K562 (cell line): ENCODE measurements around the gene MPP7. TPM values are rescaled to one million over a fixed set of nuclear protein-coding genes. Genes with fewer than 3 reads are reported as not detected.

Source experiments
- ATAC-seq: fragments of 200-7000 bp; cut with Tn5 transposase; 3 replicates; pipeline ENCODE4 v1.9.1; 2020; ENCODE audit warnings: moderate library complexity
- BruUV-seq: library from RNA; stranded (reverse); fragments of 400-500 nt; replicated peaks from 2 replicates; lab custom pipeline; 2021; lab: Mats Ljungman, UMichigan
- CTCF ChIA-PET: fragments of 300-600 bp; formaldehyde crosslinking; extraction: SDS; loops from one replicate; lab custom pipeline; 2021; ENCODE audit warnings: low intra/inter-chr PET ratio; lab: Yijun Ruan, JAX
- POLR2A ChIA-PET: fragments of 300-600, 350-650 bp; sonication (Branson Sonifier 250); formaldehyde crosslinking; extraction: SDS; loops from one replicate; lab custom pipeline; 2021; ENCODE audit warnings: antibody characterized with exemption, inconsistent platforms; lab: Yijun Ruan, JAX
- DNase-seq, 4 experiments: peaks; one replicate each; pipeline versions ENCODE4 v3.0.0 to v3.0.0-alpha.2; 2011 to 2018; ENCODE audit warnings: low spot score in 3 of 4, mixed read lengths in 3 of 4; ENCODE audit errors: extremely low read depth in 1 of 4
- FAIRE-seq: peaks from 2 replicates; lab custom pipeline; 2011; peaks lifted over from hg19 to GRCh38; lab: Jason Lieb, UNC
- H2AFZ ChIP-seq: 2 replicates; pipeline ENCODE4 v1.6.0; 2011; ENCODE audit warnings: low read depth, low read length, control low read depth, inconsistent platforms
- H3K27ac ChIP-seq: fragments of 200-600 bp; 3 replicates; pipeline ENCODE4 v1.8.0; 2011; ENCODE audit warnings: low read depth, mild to moderate bottlenecking, control low read depth, inconsistent platforms, low read length, moderate library complexity, mixed read lengths; ENCODE audit errors: extremely low read depth
- H3K27me3 ChIP-seq, 2 experiments: fragments of 300-600 bp in 1 of 2; 2 replicates in 1 of 2; 3 replicates in 1 of 2; pipeline versions ENCODE4 v1.6.0 to v1.8.0; 2011; ENCODE audit warnings: inconsistent platforms in 2 of 2, low read length in 2 of 2, mild to moderate bottlenecking in 1 of 2, mixed read lengths in 1 of 2, moderate library complexity in 1 of 2; ENCODE audit not compliant: control insufficient read depth in 2 of 2, insufficient read depth in 2 of 2
- H3K36me3 ChIP-seq: fragments of 300-600 bp; 3 replicates; pipeline ENCODE4 v1.8.0; 2011; ENCODE audit warnings: mild to moderate bottlenecking, low read length, inconsistent platforms; ENCODE audit not compliant: control insufficient read depth, insufficient read depth
- H3K4me1 ChIP-seq, 2 experiments: fragments of 200-600 bp in 1 of 2; replicated peaks in 1 of 2; 2 replicates in 1 of 2; 3 replicates in 1 of 2; pipeline versions ENCODE4 v1.5.1 to v1.8.0; 2011; ENCODE audit warnings: inconsistent platforms in 2 of 2, low read length in 2 of 2, mild to moderate bottlenecking in 1 of 2, mixed read lengths in 1 of 2, moderate library complexity in 1 of 2; ENCODE audit not compliant: control insufficient read depth in 2 of 2, insufficient read depth in 2 of 2
- H3K4me2 ChIP-seq: 2 replicates; pipeline ENCODE4 v1.6.1; 2011; ENCODE audit warnings: low read length, control low read depth, inconsistent platforms, mixed read lengths; ENCODE audit not compliant: insufficient read depth
- H3K4me3 ChIP-seq: fragments of 200-600 bp; sonication (generic), shearing (Covaris generic); 2 replicates; pipeline ENCODE4 v1.5.1; 2016; ENCODE audit warnings: control low read depth, inconsistent platforms
- H3K79me2 ChIP-seq: fragments of 200-600 bp; 3 replicates; pipeline ENCODE4 v1.8.0; 2011; ENCODE audit warnings: low read length, inconsistent platforms; ENCODE audit not compliant: control insufficient read depth, insufficient read depth
- H3K9ac ChIP-seq, 2 experiments: 2 replicates each; pipeline versions ENCODE4 v1.6.0 to v1.6.1; 2011; ENCODE audit warnings: low read depth in 2 of 2, low read length in 2 of 2, control low read depth in 1 of 2, inconsistent platforms in 1 of 2, mild to moderate bottlenecking in 1 of 2, mixed read lengths in 1 of 2; ENCODE audit not compliant: insufficient read depth in 1 of 2
- H3K9me1 ChIP-seq: one replicate; pipeline ENCODE4 v1.6.0; 2011; ENCODE audit warnings: inconsistent platforms, mild to moderate bottlenecking, low read length, moderate library complexity; ENCODE audit not compliant: control insufficient read depth, insufficient read depth
- H3K9me3 ChIP-seq: replicated peaks from 2 replicates; pipeline ENCODE4 v1.5.1; 2011; ENCODE audit warnings: low read depth, low read length, inconsistent platforms; ENCODE audit not compliant: control insufficient read depth, insufficient read depth
- H4K20me1 ChIP-seq: replicated peaks from 2 replicates; pipeline ENCODE4 v1.6.1; 2011; ENCODE audit warnings: low read length, inconsistent platforms, mixed read lengths; ENCODE audit not compliant: control insufficient read depth, insufficient read depth
- BACH1 ChIP-seq: fragments of 200-800 bp; sonication (Bioruptor generic); IDR thresholded peaks from 2 replicates; pipeline ENCODE4 v1.6.1; 2016; ENCODE audit warnings: missing genetic modification characterization, missing compliant biosample characterization
- CHD1 ChIP-seq: fragments of 200-600 bp; sonication (generic); IDR thresholded peaks from one replicate; pipeline ENCODE4 v1.6.1; 2012; ENCODE audit warnings: mild to moderate bottlenecking, moderate library complexity, low read length, inconsistent platforms
- EP400 ChIP-seq: fragments of 450-650 bp; IDR thresholded peaks from 2 replicates; pipeline ENCODE4 v1.6.1; 2017; ENCODE audit warnings: antibody characterized with exemption, mild to moderate bottlenecking, moderate library complexity
- NFXL1 ChIP-seq: fragments of 450-650 bp; formaldehyde crosslinking; IDR thresholded peaks from 2 replicates; pipeline ENCODE4 v1.4.0; 2021; ENCODE audit warnings: mild to moderate bottlenecking
- POLR3A ChIP-seq: IDR thresholded peaks from 2 replicates; pipeline ENCODE4 v1.6.1; 2011; ENCODE audit warnings: borderline replicate concordance, mild to moderate bottlenecking, moderate library complexity; ENCODE audit not compliant: insufficient read length, insufficient read depth; ENCODE audit errors: extremely low read depth
- RAD21 ChIP-seq, 2 experiments: fragments of 250-450 bp in 1 of 2; fragments of 450-650 bp in 1 of 2; sonication (Bioruptor Pico) in 1 of 2; formaldehyde crosslinking in 1 of 2; IDR thresholded peaks in 1 of 2; conservative IDR thresholded peaks in 1 of 2; 2 replicates each; pipeline versions ENCODE4 v1.4.0 to v1.8.0; 2020 to 2022; ENCODE audit warnings: mild to moderate bottlenecking in 2 of 2, moderate library complexity in 1 of 2
- YBX1 ChIP-seq: fragments of 450-650 bp; IDR thresholded peaks from 2 replicates; pipeline ENCODE4 v1.7.1; 2016; ENCODE audit warnings: mild to moderate bottlenecking
- ZBED1 ChIP-seq: IDR thresholded peaks from 2 replicates; pipeline ENCODE4 v1.6.1; 2014
- ZNF282 ChIP-seq: sonication (generic); formaldehyde crosslinking; IDR thresholded peaks from 2 replicates; pipeline ENCODE4 v1.8.1; 2023; ENCODE audit warnings: missing genetic modification reagents
- ZNF436 ChIP-seq: fragments of 250-450, 450-650 bp; sonication (Bioruptor Pico); formaldehyde crosslinking; IDR thresholded peaks from 2 replicates; pipeline ENCODE4 v1.7.0; 2020; ENCODE audit warnings: mild to moderate bottlenecking
- ZNF586 ChIP-seq: fragments of 450-650 bp; formaldehyde crosslinking; conservative IDR thresholded peaks from 2 replicates; pipeline ENCODE4 v1.4.0; 2020; ENCODE audit warnings: mild to moderate bottlenecking, moderate library complexity
- WGBS: fragments of 100-300 bp; shearing (Covaris generic); methylation state at CpG from one replicate; pipeline ENCODE4 v1.1.6; 2016; ENCODE audit warnings: low coverage, mixed read lengths; ENCODE audit not compliant: insufficient coverage; ENCODE audit errors: missing lambda C conversion rate; 5-methylcytosine and 5-hydroxymethylcytosine counted together
- in situ Hi-C: fragments of 300-500 bp; cut with MboI; formaldehyde crosslinking; loops from 4 replicates; pipeline ENCODE4 v1.15.0; 2018; ENCODE audit warnings: inconsistent platforms, mixed read lengths
- intact Hi-C: fragments of 100-400 bp; cut with micrococcal nuclease; formaldehyde crosslinking; loops from 2 replicates; pipeline ENCODE4 v1.14.2; 2022
- polyA plus RNA-seq, 8 experiments: library from polyadenylated mRNA; depleted of rRNA in 4 of 8; stranded (reverse) in 5 of 8; unstranded in 3 of 8; fragments of >200 nt; fragmentation: Nextera tagmentation in 2 of 8; fragmentation: Illumina TruSeq in 1 of 8; extraction: Ambion mirVana in 2 of 8; extraction: Trizol in 1 of 8; gene quantifications; 2 replicates each; pipeline versions ENCODE4 v1.2.1 to v1.2.3, GENCODE V29; 2011 to 2014; ENCODE audit warnings: inconsistent platforms in 1 of 8, missing spikeins in 1 of 8
- total RNA-seq, 7 experiments: library from RNA; depleted of rRNA in 6 of 7; stranded (reverse); fragments of >200 nt in 6 of 7; fragmentation: Illumina TruSeq in 2 of 7; extraction: Trizol in 2 of 7; gene quantifications; 2 replicates each; pipeline versions ENCODE4 v1.2.1 to v1.2.3, GENCODE V29; 2011 to 2021; ENCODE audit warnings: low replicate concordance in 1 of 7
- TF ChIP-seq, protein P1 (sequence below): sonication (generic); formaldehyde crosslinking; IDR thresholded peaks from 2 replicates; pipeline ENCODE4 v1.8.1; 2022; ENCODE audit warnings: missing genetic modification reagents

MPP7 gene
- total and polyA plus RNA-seq, 9 of the 15 experiments (the other 6 are each of a cell fraction or from before 2014, with no cell fraction given), result 0.03 to 0.50 (median 0.23) TPM

DNA sequence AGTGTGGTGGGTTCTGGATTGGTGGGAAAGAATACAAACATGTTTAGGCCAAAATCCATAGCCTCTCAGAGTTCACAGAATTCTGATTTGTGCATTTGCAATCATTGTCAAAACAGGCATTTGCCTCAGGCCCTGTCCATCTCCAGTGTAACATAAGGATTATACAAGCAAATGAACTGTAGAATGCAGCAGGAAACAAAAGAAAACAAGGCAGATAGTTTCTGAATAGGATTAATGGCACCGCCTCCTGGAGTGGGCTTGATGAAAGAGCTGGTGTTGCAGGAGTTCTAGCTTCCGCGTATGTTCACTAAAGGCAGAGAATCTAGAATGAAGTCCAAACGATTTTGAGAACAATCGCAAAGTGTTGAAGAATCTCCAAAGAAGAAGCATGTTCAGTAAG, 11.3 kb upstream of the MPP7 start (continued):
- TF ChIP-seq ZNF282 (CRISPR knock-in tag), result no peak
- TF ChIP-seq BACH1 (tag), result no peak
- no peak for TF ChIP-seq NFXL1 (CRISPR knock-in tag)

DNA sequence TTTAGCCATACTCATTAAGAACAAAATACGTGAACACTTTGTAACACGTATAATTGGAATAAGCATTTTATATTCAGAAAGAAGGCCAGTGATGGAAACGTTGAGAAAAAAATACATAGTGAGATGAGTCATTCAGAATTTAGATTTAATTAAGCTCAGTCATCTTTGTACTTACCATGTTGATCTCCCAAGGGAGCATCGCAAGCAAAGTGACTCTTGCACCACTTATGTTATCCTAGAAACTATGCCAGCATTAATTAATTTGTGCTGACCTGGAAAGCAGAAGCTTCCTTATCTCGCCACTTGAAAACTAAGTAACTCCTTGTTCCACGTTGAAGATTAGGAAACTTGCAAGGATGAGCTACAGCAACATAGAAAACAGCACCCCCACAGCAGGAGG, 9.7 kb upstream of the MPP7 start:
- H3K36me3 ChIP-seq, result no peaks in the 10 kb centered on the region
- H3K4me1 ChIP-seq, result no peaks in the 10 kb centered on the region
- H3K4me2 ChIP-seq, result no peak overlapping the region
- ATAC-seq, result no peak
- no peaks in the 10 kb centered on the region for H3K79me2 ChIP-seq
- ChIA-PET CTCF (no interaction called here), POLR2A (interaction anchor here (2.0 kb wide), 1 partner anchor 10 kb away, joined by 5 read pairs; the partner anchor contains the start of gene MPP7)
- 0% methylated on average over 6 of the region's 6 CpGs for WGBS
- no peak overlapping the region for H2AFZ ChIP-seq
- no peaks in the 10 kb centered on the region for H4K20me1 ChIP-seq
- H3K4me3 ChIP-seq, result no peak overlapping the region
- no peaks in the 10 kb centered on the region for H3K9me3 ChIP-seq
- no peak overlapping the region for H3K9ac ChIP-seq
- intact Hi-C loops (no loop called here), in situ Hi-C loops (no loop called here)
- peaks cover 2 to 4% of the 10 kb centered on the region in 2 experiments; a peak in 1 of 5 replicates for H3K27me3 ChIP-seq
- no peak overlapping the region for H3K27ac ChIP-seq
- BruUV-seq, result no TSS peak
- FAIRE-seq, result no peak
- no peaks in the 10 kb centered on the region for H3K9me1 ChIP-seq
- DNase-seq, result no peak
- TF ChIP-seq CHD1 (no peak), YBX1 (no peak), RAD21 (CRISPR knock-in tag; conservative IDR thresholded peaks at IDR 0.05 in 1 of 2, IDR thresholded peaks at IDR 0.05 in 1 of 2) (no peak), ZBED1 (no peak), ZNF586 (CRISPR knock-in tag) (no peak), POLR3A (no peak), ZNF436 (no peak), EP400 (no peak)
- TF ChIP-seq, protein P1, sequence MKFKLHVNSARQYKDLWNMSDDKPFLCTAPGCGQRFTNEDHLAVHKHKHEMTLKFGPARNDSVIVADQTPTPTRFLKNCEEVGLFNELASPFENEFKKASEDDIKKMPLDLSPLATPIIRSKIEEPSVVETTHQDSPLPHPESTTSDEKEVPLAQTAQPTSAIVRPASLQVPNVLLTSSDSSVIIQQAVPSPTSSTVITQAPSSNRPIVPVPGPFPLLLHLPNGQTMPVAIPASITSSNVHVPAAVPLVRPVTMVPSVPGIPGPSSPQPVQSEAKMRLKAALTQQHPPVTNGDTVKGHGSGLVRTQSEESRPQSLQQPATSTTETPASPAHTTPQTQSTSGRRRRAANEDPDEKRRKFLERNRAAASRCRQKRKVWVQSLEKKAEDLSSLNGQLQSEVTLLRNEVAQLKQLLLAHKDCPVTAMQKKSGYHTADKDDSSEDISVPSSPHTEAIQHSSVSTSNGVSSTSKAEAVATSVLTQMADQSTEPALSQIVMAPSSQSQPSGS, result no peak
